Esophagus muscularis mucosa (tissue), 4 donors: ENCODE data around the gene MAPKAP1. TPM values are rescaled to one million over a fixed set of nuclear protein-coding genes. Genes with fewer than 3 reads are reported as not detected.

ENCODE experiments used
- DNase-seq: peaks from one replicate; pipeline ENCODE4 v3.0.0-alpha.2; 2017; ENCODE audit errors: extremely low spot score
- H3K27ac ChIP-seq, 4 donors: fragments of 200-600 bp; sonication (generic); replicated peaks in 1 of 4; 1 replicate in 3 of 4; 2 replicates in 1 of 4; pipeline ENCODE4 v1.5.1; 2016 to 2019; ENCODE audit warnings: mild to moderate bottlenecking in 1 of 4
- H3K27me3 ChIP-seq, 4 donors: fragments of 200-600 bp; sonication (generic); one replicate each; pipeline versions ENCODE4 v1.5.1 to v1.6.0; 2016 to 2019
- H3K36me3 ChIP-seq, 4 donors: fragments of 200-600 bp; sonication (generic); one replicate each; pipeline ENCODE4 v1.5.1; 2016 to 2019
- H3K4me1 ChIP-seq, 4 donors: fragments of 200-600 bp; sonication (generic); one replicate each; pipeline ENCODE4 v1.5.1; 2016 to 2019
- H3K4me3 ChIP-seq, 4 donors: fragments of 200-600 bp; sonication (generic); 1 replicate in 2 of 4; 2 replicates in 2 of 4; pipeline ENCODE4 v1.5.1; 2016 to 2019; ENCODE audit warnings: mild to moderate bottlenecking in 4 of 4, moderate library complexity in 1 of 4
- H3K9me3 ChIP-seq, 4 donors: fragments of 200-600 bp; sonication (generic); 1 replicate in 3 of 4; 2 replicates in 1 of 4; pipeline ENCODE4 v1.5.1; 2016 to 2019
- EP300 ChIP-seq: sonication (generic); formaldehyde crosslinking; IDR thresholded peaks from one replicate; pipeline ENCODE4 v1.6.1; 2017; ENCODE audit warnings: antibody characterized with exemption
- POLR2A ChIP-seq: fragments of 450-650 bp; IDR thresholded peaks from one replicate; pipeline ENCODE4 v1.6.1; 2017; ENCODE audit warnings: antibody characterized with exemption, moderate library complexity, mild to moderate bottlenecking, low read depth
- POLR2AphosphoS5 ChIP-seq, 2 donors: sonication (generic); formaldehyde crosslinking; IDR thresholded peaks; one replicate each; pipeline ENCODE4 v1.6.1; 2017; ENCODE audit warnings: antibody characterized with exemption in 2 of 2
- WGBS: methylation state at CpG from one replicate; pipeline ENCODE4 v1.1.5; 2018; 5-methylcytosine and 5-hydroxymethylcytosine counted together
- intact Hi-C: fragments of 100-400 bp; cut with DNase I; formaldehyde crosslinking; loops from one replicate; pipeline ENCODE4 v1.15.1; 2023
- total RNA-seq, 4 donors: library from RNA; depleted of rRNA; stranded (reverse); fragments of >200 nt; gene quantifications; one replicate each; pipeline versions ENCODE4 v1.1.0 to v1.2.1, GENCODE V29; 2016
- TF ChIP-seq, protein P1 (sequence below), 3 experiments: fragments of 200-600 bp in 2 of 3; fragments of 450-650 bp in 1 of 3; sonication (generic) in 2 of 3; IDR thresholded peaks; one replicate each; pipeline ENCODE4 v1.5.1; 2017 to 2019; ENCODE audit warnings: antibody characterized with exemption in 3 of 3, mild to moderate bottlenecking in 2 of 3, moderate library complexity in 1 of 3

MAPKAP1 gene
- total RNA-seq, 4 donors from 2014 or later = 84.3 to 103 (median 93.4) TPM

DNA sequence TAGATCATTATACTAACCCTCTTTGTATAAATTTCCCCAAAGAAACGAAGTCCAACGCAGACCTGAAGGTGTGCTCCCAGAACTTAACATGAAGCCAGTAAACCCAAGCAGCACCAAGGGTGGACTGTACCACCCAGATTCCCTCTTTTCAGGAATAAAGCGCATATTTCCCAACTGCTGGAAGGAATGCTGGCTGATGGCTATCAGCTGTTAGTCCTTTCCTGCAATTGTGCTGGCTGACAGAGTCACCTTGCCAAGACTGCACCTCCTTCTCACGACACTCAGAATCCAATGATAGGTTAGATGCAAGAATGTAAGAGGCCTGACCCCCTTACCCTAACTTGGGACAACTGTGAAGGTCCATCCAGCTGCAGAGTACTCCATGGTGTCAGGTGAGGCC, 93.9 kb downstream of the MAPKAP1 start:
- DNase-seq = no peak
- TF ChIP-seq EP300 (no peak), POLR2AphosphoS5 (IDR thresholded peaks at IDR 0.05) (no peak)
- Histone ChIP-seq H3K4me1 (peaks cover 0 to 21% (median 9%) of the 10 kb centered on the region in 4 donors), H3K9me3 (no peaks in the 10 kb centered on the region), H3K27ac (no peak overlapping the region), H3K4me3 (no peak overlapping the region), H3K36me3 (no peaks in the 10 kb centered on the region), H3K27me3 (no peaks in the 10 kb centered on the region)
- WGBS = 88% methylated on average over 4 of the region's 4 CpGs
- intact Hi-C loops = no loop called here

DNA sequence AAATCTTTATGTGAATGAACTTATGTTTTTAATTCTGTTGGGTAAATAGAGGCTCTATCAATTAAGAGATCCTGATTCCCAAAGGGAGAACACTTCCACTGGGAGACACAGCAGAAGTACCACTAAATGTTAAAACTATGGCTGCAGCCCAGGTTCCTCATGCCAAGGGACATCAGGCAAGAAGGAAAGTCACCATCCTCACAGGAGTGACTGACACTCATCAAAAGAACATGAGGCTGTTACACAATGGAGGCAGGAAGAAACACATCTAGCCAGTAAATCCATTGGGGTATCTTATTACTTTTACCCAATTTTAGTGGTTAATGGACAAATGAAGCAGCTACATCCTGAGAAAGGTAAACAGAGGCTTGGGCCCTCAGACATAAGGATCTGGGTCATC, 94.4 kb downstream of the MAPKAP1 start:
- Histone ChIP-seq H3K9me3 (no peaks in the 10 kb centered on the region), H3K4me1 (peaks cover 0 to 21% (median 9%) of the 10 kb centered on the region in 4 donors)

DNA sequence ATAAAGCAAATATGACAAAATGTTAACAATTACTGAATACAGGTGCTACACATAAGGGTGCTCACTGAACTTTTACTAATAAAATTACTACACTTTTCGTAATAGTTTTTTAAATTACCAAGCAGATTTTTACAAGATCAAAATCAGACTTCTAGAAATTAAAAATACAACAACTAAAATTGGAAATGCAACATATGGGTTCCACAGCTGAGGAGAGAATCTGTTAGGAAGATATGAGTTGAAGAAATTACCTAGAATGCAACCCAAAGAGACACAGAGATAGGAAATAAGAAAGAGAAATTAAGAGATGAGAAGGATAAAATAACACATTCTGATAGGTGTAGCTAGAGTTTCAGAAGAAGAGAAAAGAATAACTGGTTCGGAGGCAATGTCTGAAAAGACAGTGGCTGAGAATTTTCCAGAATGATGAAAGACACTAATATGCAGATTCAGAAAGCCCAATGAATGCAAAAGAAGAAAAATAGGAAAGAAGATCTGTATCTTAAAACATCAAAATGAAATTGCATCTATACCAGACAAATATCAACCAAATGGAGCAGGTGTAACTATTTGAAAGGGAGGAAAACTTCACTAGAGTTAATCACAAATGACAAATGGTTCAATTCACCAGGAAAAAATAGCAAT, 95.8 kb downstream of the MAPKAP1 start:
- Histone ChIP-seq H3K27ac (no peak overlapping the region), H3K36me3 (no peaks in the 10 kb centered on the region), H3K27me3 (no peaks in the 10 kb centered on the region), H3K4me1 (peaks cover 6 to 26% (median 12%) of the 10 kb centered on the region in 4 donors), H3K4me3 (no peak overlapping the region), H3K9me3 (no peaks in the 10 kb centered on the region)
- intact Hi-C loops = no loop called here
- DNase-seq = no peak
- TF ChIP-seq, protein P1, sequence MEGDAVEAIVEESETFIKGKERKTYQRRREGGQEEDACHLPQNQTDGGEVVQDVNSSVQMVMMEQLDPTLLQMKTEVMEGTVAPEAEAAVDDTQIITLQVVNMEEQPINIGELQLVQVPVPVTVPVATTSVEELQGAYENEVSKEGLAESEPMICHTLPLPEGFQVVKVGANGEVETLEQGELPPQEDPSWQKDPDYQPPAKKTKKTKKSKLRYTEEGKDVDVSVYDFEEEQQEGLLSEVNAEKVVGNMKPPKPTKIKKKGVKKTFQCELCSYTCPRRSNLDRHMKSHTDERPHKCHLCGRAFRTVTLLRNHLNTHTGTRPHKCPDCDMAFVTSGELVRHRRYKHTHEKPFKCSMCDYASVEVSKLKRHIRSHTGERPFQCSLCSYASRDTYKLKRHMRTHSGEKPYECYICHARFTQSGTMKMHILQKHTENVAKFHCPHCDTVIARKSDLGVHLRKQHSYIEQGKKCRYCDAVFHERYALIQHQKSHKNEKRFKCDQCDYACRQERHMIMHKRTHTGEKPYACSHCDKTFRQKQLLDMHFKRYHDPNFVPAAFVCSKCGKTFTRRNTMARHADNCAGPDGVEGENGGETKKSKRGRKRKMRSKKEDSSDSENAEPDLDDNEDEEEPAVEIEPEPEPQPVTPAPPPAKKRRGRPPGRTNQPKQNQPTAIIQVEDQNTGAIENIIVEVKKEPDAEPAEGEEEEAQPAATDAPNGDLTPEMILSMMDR (IDR thresholded peaks at IDR 0.05) = no peak
- TF ChIP-seq EP300 = no peak
- no peak for TF ChIP-seq POLR2A
- no peak for TF ChIP-seq POLR2AphosphoS5 (IDR thresholded peaks at IDR 0.05)
- 99% methylated on average over 2 of the region's 2 CpGs for whole genome bisulfite sequencing

More for the DNA sequence above, 94.4 kb downstream of the MAPKAP1 start:
- no peaks in the 10 kb centered on the region for H3K36me3 ChIP-seq
- TF ChIP-seq POLR2AphosphoS5 (IDR thresholded peaks at IDR 0.05) (no peak), POLR2A (no peak), EP300 (no peak)
- TF ChIP-seq, protein P1 (IDR thresholded peaks at IDR 0.05) = no peak
- H3K4me3 ChIP-seq = no peak overlapping the region
- intact Hi-C loops = no loop called here
- H3K27me3 ChIP-seq = no peaks in the 10 kb centered on the region
- H3K27ac ChIP-seq = no peak overlapping the region
- DNase-seq = no peak

DNA sequence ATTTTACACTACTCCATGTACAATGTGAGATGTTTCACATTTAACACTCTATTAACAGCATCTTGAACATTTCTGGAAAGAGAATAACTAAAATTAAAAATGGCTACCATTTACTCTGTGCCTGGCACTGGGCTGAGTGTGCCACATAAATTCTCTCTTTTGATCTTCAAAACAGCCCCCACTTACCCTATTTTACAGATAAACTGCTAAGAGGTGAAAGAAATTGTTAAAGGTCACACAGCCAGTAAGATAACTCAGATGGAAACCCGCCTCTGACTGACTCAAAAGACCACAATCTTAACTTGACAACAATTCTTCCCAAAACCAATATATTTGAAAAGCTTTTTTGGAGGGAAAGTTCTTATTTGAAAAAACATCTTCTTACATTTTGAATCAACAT, 97.3 kb downstream of the MAPKAP1 start:
- 100% methylated on average over 1 of the region's 1 CpG for WGBS
- no peaks in the 10 kb centered on the region for H3K36me3 ChIP-seq
- H3K4me3 ChIP-seq = no peak overlapping the region
- DNase-seq = no peak
- H3K27me3 ChIP-seq = no peaks in the 10 kb centered on the region
- TF ChIP-seq EP300 (no peak), POLR2AphosphoS5 (IDR thresholded peaks at IDR 0.05) (no peak), POLR2A (no peak)
- TF ChIP-seq, protein P1 (IDR thresholded peaks at IDR 0.05) = no peak
- intact Hi-C loops = no loop called here
- H3K9me3 ChIP-seq = no peaks in the 10 kb centered on the region
- no peak overlapping the region for H3K27ac ChIP-seq
- peaks cover 6 to 38% (median 15%) of the 10 kb centered on the region in 4 donors for H3K4me1 ChIP-seq

DNA sequence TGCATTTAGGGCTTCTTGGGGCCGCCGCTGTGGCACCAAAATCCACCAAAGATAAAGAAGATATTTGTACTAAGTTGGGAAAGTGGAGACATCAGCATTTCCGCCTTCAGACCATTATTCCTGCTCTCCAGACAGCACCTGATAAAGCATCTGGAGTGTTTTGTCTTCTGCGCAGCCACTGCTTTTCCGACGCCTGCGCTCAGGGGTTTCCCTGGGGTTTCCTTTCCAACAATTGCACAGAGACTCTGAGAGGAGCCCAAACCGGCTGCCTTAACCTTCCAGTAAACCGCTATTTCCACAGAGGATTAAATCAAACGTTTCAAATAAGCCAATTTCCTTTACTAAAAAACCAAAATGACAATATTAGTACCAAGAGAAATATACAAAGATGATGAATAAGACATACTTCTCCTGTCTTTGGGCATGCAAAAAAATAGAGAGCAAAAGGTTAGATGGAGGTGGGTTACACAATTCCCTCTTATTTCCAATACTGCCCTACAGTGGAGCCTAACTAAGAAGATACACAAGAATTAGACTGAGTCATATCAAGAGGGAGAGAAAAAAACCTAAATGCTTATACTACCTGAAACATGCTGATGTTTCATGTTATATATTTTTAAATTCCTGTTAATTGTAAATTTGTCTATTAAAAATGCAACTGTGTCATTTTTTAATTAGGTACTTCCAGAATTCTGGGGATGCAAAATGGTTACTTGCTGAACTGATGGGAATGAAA, 98.4 kb downstream of the MAPKAP1 start:
- no peak overlapping the region for H3K4me3 ChIP-seq
- no peaks in the 10 kb centered on the region for H3K27me3 ChIP-seq
- DNase-seq = no peak
- H3K27ac ChIP-seq = no peak overlapping the region
- H3K36me3 ChIP-seq = no peaks in the 10 kb centered on the region
- no peaks in the 10 kb centered on the region for H3K9me3 ChIP-seq
- WGBS = 71% methylated on average over 10 of the region's 10 CpGs
- H3K4me1 ChIP-seq = peaks cover 6 to 38% (median 15%) of the 10 kb centered on the region in 4 donors
- TF ChIP-seq, protein P1 (IDR thresholded peaks at IDR 0.05) = no peak
- TF ChIP-seq EP300 = no peak
- no peak for TF ChIP-seq POLR2AphosphoS5 (IDR thresholded peaks at IDR 0.05)
- TF ChIP-seq POLR2A = no peak
- intact Hi-C loops = no loop called here
